ENCODE measurements around the gene RHEX. TPM values are rescaled to one million over a fixed set of nuclear protein-coding genes. Genes with fewer than 3 reads are reported as not detected.

The RHEX gene
- total and polyA plus RNA-seq, 2 of the 13 experiments (the other 11 are each of a cell fraction or from before 2014, with no cell fraction given) = 1.4 to 2.7 TPM

DNA sequence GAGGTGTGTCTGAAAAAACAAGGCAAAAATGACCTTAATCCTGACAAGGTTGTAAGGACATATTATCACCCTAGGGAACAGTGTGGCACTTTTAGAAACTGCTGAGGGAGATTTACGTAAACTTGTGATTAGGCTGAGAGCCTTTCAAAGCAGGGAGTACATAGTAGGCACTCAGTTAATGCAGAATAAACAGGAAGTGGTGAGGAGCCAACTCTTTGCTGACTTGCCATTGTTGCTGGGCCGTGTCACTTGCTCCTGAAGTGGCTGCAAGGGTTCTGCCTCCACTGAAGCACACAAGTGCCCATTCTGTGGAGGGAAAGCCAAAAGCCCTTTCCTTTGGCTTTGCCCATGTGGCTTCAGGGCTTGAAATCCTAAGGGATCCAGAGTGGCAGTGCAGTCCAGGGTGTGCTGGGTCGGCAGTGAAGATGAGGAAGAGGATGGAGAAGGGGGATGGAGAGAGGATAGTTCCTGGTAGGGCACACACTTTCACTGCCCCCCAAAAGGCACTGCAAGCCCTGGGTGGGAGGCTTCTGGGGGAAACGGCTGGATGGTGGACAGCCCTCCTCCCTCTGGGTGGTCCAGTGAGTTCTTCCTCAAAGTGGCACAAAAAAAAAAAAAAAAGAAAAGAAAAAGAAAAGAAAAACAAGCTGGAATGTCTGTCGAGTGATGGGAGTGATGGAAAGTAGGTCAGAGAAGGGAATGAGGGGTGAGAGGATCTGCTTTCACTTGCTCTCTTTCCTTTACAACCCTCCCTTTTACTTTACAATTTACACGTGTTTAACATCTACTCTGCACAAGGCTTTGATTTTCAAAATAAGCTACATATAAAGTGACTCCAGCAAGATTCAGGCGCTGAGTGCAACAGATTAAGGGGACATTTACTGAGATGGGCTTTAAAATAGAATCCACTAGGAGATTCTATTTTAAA is 13.7 kb upstream of the RHEX start:
- 27% methylated on average over 7 of the region's 7 CpGs for WGBS (ENCODE audit: low lambda C conversion rate)
- Histone ChIP-seq H3K27ac (ENCODE audit: extremely low read length, insufficient read depth, low read length) (no peak overlapping the region), H3K9ac (ENCODE audit: insufficient read depth, low read depth, low read length) (no peak overlapping the region), H3K27me3 (ENCODE audit: control insufficient read depth in 1 of 2, insufficient read depth in 2 of 2, low read length in 2 of 2) (peaks cover 1 to 23% of the 10 kb centered on the region in 2 experiments; a peak in 3 of 5 replicates), H3K79me2 (ENCODE audit: insufficient read depth, low read length) (no peaks in the 10 kb centered on the region), H2AFZ (ENCODE audit: low read length) (peak overlapping the region; percentile 29), H3K36me3 (replicated peaks in 1 of 2; ENCODE audit: control insufficient read depth in 1 of 2, insufficient read depth in 2 of 2, low read length in 2 of 2) (no peaks in the 10 kb centered on the region), H4K20me1 (ENCODE audit: insufficient read depth, low read length) (no peaks in the 10 kb centered on the region), H3K4me1 (ENCODE audit: insufficient read depth, low read length) (peaks cover 21% of the 10 kb centered on the region), H3K4me3 (replicated peaks in 1 of 3; ENCODE audit: insufficient read depth in 1 of 3, low read depth in 2 of 3, low read length in 3 of 3) (no peak overlapping the region), H3K4me2 (ENCODE audit: low read depth, low read length) (peak overlapping the region; percentile 23; the same call in 1 of the 2 replicates), H3K9me3 (ENCODE audit: low read length) (no peaks in the 10 kb centered on the region)
- ChIA-PET CTCF (ENCODE audit: low intra/inter-chr PET ratio, low total read pairs) (no interaction called here), POLR2A (no interaction called here)
- TF ChIP-seq ZKSCAN8 (CRISPR knock-in tag; IDR thresholded peaks at IDR 0.05; ENCODE audit: borderline replicate concordance) = peak; percentile 87
- no peak for TF ChIP-seq ZNF354B (CRISPR knock-in tag; IDR thresholded peaks at IDR 0.05)
- no TSS peak for BruUV-seq (replicated peaks)
- ATAC-seq = no peak
- DNase-seq (ENCODE audit: low spot score) = no peak
- in situ Hi-C loops (cut with HindIII; ENCODE audit: extremely low pct_ligation_motif_present, low pct_unique_long_range_greater_than_20kb) (no loop called here), intact Hi-C loops (cut with micrococcal nuclease; ENCODE audit: unreplicated experiment) (no loop called here)
- FAIRE-seq = no peak

DNA sequence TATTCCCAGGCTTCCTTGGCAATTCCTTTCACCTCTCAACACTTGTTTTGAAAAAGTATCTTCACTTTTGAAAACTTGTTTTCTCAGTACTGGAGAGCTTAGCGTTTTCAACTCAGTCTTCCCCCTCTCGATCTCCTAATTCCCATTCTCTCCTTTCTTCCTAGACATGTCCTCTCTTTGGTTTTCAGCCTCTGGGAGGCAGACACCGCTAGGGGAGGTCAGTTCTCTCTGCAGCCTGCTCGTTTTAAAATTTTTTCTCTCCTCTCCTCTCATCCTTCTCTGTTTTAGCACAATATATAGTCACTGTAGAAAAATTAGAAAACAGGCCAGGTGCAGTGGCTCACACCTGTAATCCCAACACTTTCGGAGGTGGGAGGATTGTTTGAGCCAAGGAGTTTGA is 12.6 kb upstream of the RHEX start:
- ATAC-seq (peak; percentile 71), FAIRE-seq (peak; percentile 28), DNase-seq (ENCODE audit: low spot score) (no peak)
- CTCF ChIA-PET (ENCODE audit: low intra/inter-chr PET ratio, low total read pairs) = no interaction called here
- Histone ChIP-seq H3K79me2 (ENCODE audit: insufficient read depth, low read length) (no peaks in the 10 kb centered on the region), H3K9ac (ENCODE audit: insufficient read depth, low read depth, low read length) (no peak overlapping the region), H4K20me1 (ENCODE audit: insufficient read depth, low read length) (no peaks in the 10 kb centered on the region), H2AFZ (ENCODE audit: low read length) (no peak overlapping the region), H3K4me2 (ENCODE audit: low read depth, low read length) (peak overlapping the region; percentile 28), H3K4me1 (ENCODE audit: insufficient read depth, low read length) (peaks cover 14% of the 10 kb centered on the region), H3K4me3 (replicated peaks in 1 of 3; ENCODE audit: insufficient read depth in 1 of 3, low read depth in 2 of 3, low read length in 3 of 3) (no peak overlapping the region), H3K9me3 (ENCODE audit: low read length) (no peaks in the 10 kb centered on the region), H3K27ac (ENCODE audit: extremely low read length, insufficient read depth, low read length) (no peak overlapping the region), H3K36me3 (replicated peaks in 1 of 2; ENCODE audit: control insufficient read depth in 1 of 2, insufficient read depth in 2 of 2, low read length in 2 of 2) (no peaks in the 10 kb centered on the region), H3K27me3 (ENCODE audit: control insufficient read depth in 1 of 2, insufficient read depth in 2 of 2, low read length in 2 of 2) (peaks cover 1 to 13% of the 10 kb centered on the region in 2 experiments; a peak in 3 of 5 replicates)
- intact Hi-C loops (cut with micrococcal nuclease; ENCODE audit: unreplicated experiment) = no loop called here
- in situ Hi-C loops (cut with HindIII; ENCODE audit: extremely low pct_ligation_motif_present, low pct_unique_long_range_greater_than_20kb) = no loop called here
- 7% methylated on average over 5 of the region's 5 CpGs for WGBS (ENCODE audit: low lambda C conversion rate)
- POLR2A ChIA-PET = no interaction called here
- no TSS peak for BruUV-seq (replicated peaks)
- no peak for TF ChIP-seq ZNF383 (CRISPR knock-in tag; IDR thresholded peaks at IDR 0.05; ENCODE audit: borderline replicate concordance)
- TF ChIP-seq ZNF33A (CRISPR knock-in tag; IDR thresholded peaks at IDR 0.05; ENCODE audit: borderline replicate concordance) = no peak
- TF ChIP-seq PHF5A (CRISPR knock-in tag; IDR thresholded peaks at IDR 0.05; ENCODE audit: low read depth, unreplicated experiment) = no peak
- no peak for TF ChIP-seq ZBTB1 (CRISPR knock-in tag; IDR thresholded peaks at IDR 0.05; ENCODE audit: borderline replicate concordance)
- no peak for TF ChIP-seq MEIS2 (CRISPR knock-in tag; IDR thresholded peaks at IDR 0.05)
- no peak for TF ChIP-seq PLRG1 (conservative IDR thresholded peaks at IDR 0.05)
- no peak for TF ChIP-seq TBX3 (IDR thresholded peaks at IDR 0.05; ENCODE audit: borderline replicate concordance)
- no peak for TF ChIP-seq ZNF10 (CRISPR knock-in tag; IDR thresholded peaks at IDR 0.05; ENCODE audit: borderline replicate concordance, low read depth)
- no peak for TF ChIP-seq JDP2 (CRISPR knock-in tag; IDR thresholded peaks at IDR 0.05; ENCODE audit: borderline replicate concordance)
- TF ChIP-seq FOSL2 (CRISPR knock-in tag; IDR thresholded peaks at IDR 0.05) = no peak
- no peak for TF ChIP-seq POLR2AphosphoS2 (IDR thresholded peaks at IDR 0.05; ENCODE audit: low read depth, low read length)
- no peak for TF ChIP-seq ZFP41 (CRISPR knock-in tag; IDR thresholded peaks at IDR 0.05; ENCODE audit: borderline replicate concordance)
- no peak for TF ChIP-seq ZFY (CRISPR knock-in tag; IDR thresholded peaks at IDR 0.05)
- no peak for TF ChIP-seq ZEB1 (IDR thresholded peaks at IDR 0.05; ENCODE audit: insufficient replicate concordance, low read depth)
- TF ChIP-seq STAG1 (CRISPR knock-in tag; IDR thresholded peaks at IDR 0.05) = peak; percentile 59
- no peak for TF ChIP-seq ZNF44 (CRISPR knock-in tag; IDR thresholded peaks at IDR 0.05)

Measured in HepG2 (cell line).